Endodermal cell (in vitro differentiated cells): Measurements from ENCODE around the gene LARGE1. TPM values are rescaled to one million over a fixed set of nuclear protein-coding genes. Genes with fewer than 3 reads are reported as not detected.

Experiments
- DNase-seq: peaks from one replicate; pipeline ENCODE4 v3.0.0-alpha.2; 2017
- H3K27ac ChIP-seq: 2 replicates; pipeline ENCODE4 v1.5.1; 2013; ENCODE audit warnings: mild to moderate bottlenecking, low read depth, low read length, moderate library complexity
- H3K27me3 ChIP-seq: 2 replicates; pipeline ENCODE4 v1.6.1; 2013; ENCODE audit warnings: mild to moderate bottlenecking, low read length, moderate library complexity; ENCODE audit not compliant: insufficient read depth, control insufficient read depth, poor library complexity, severe bottlenecking
- H3K36me3 ChIP-seq: 2 replicates; pipeline ENCODE4 v1.7.0; 2013; ENCODE audit warnings: mild to moderate bottlenecking, low read length, moderate library complexity; ENCODE audit not compliant: control insufficient read depth, insufficient read depth
- H3K4me1 ChIP-seq: one replicate; pipeline ENCODE4 v1.7.0; 2013; ENCODE audit warnings: low read length; ENCODE audit not compliant: control insufficient read depth, insufficient read depth
- H3K4me3 ChIP-seq: 2 replicates; pipeline ENCODE4 v1.5.1; 2013; ENCODE audit warnings: mild to moderate bottlenecking, low read length, moderate library complexity
- H3K9ac ChIP-seq: 2 replicates; pipeline ENCODE4 v1.6.1; 2013; ENCODE audit warnings: mild to moderate bottlenecking, low read length, moderate library complexity; ENCODE audit not compliant: poor library complexity, severe bottlenecking; ENCODE audit errors: extremely low read depth
- H3K9me3 ChIP-seq: 2 replicates; pipeline ENCODE4 v1.6.1; 2013; ENCODE audit warnings: mild to moderate bottlenecking, low read length, moderate library complexity; ENCODE audit not compliant: control insufficient read depth
- H3K27ac Mint-ChIP-seq: 2 replicates; pipeline ENCODE4 v1.8.0; 2020; ENCODE audit warnings: mixed read lengths
- H3K27me3 Mint-ChIP-seq: 2 replicates; pipeline ENCODE4 v1.8.0; 2021; ENCODE audit warnings: mild to moderate bottlenecking, mixed read lengths; ENCODE audit not compliant: insufficient read depth
- H3K36me3 Mint-ChIP-seq: 2 replicates; pipeline ENCODE4 v1.8.0; 2020; ENCODE audit warnings: low read depth, mixed read lengths
- H3K4me1 Mint-ChIP-seq: 2 replicates; pipeline ENCODE4 v1.8.0; 2020; ENCODE audit warnings: mixed read lengths
- H3K4me3 Mint-ChIP-seq: 2 replicates; pipeline ENCODE4 v1.8.0; 2020; ENCODE audit warnings: mild to moderate bottlenecking, moderate library complexity, mixed read lengths
- H3K9me3 Mint-ChIP-seq: 2 replicates; pipeline ENCODE4 v1.8.0; 2020; ENCODE audit warnings: mild to moderate bottlenecking, mixed read lengths
- CTCF ChIP-seq: fragments of 200-600 bp; sonication (generic); conservative IDR thresholded peaks from 2 replicates; pipeline ENCODE4 v1.5.0; 2021; ENCODE audit warnings: antibody characterized with exemption, mild to moderate bottlenecking
- WGBS, 2 experiments: methylation state at CpG; one replicate each; pipeline versions ENCODE4 v1.1.5 to v1.1.7; 2013; ENCODE audit warnings: missing lambda C conversion rate in 2 of 2, mixed read lengths in 1 of 2; ENCODE audit not compliant: insufficient coverage in 1 of 2, insufficient read length in 1 of 2; 5-methylcytosine and 5-hydroxymethylcytosine counted together
- total RNA-seq, 2 donors: library from RNA; stranded (reverse); fragmentation: NEBNext Ultra II Directional in 1 of 2; extraction: Animal tissue kit (Norgen Biotek cat#: 25700) in 1 of 2; gene quantifications; 2 replicates in 1 of 2; 3 replicates in 1 of 2; pipeline ENCODE4 v1.2.1, GENCODE V29; 2021

LARGE1 gene
- total RNA-seq, 2 donors from 2014 or later, result 17.5 to 24.3 TPM

- H3K36me3 ChIP-seq, result no peaks in the 10 kb centered on the region
- Mint-ChIP-seq H3K9me3 (no peaks in the 10 kb centered on the region), H3K4me1 (peaks cover 11% of the 10 kb centered on the region), H3K4me3 (no peak overlapping the region), H3K27ac (no peak overlapping the region), H3K36me3 (no peaks in the 10 kb centered on the region), H3K27me3 (no peaks in the 10 kb centered on the region)
- no peak for TF ChIP-seq CTCF
- no peak overlapping the region for H3K27ac ChIP-seq
- no peaks in the 10 kb centered on the region for H3K27me3 ChIP-seq
- no peak for DNase-seq
- H3K9ac ChIP-seq, result no peak overlapping the region
- H3K4me3 ChIP-seq, result no peak overlapping the region
- H3K4me1 ChIP-seq, result no peaks in the 10 kb centered on the region
- H3K9me3 ChIP-seq, result no peaks in the 10 kb centered on the region
- WGBS, 2 experiments, result 86 to 96% methylated on average over 2 of the region's 2 CpGs
Observed at GRCh38 chr22:33275073-33275443, 645.2 kb downstream of the LARGE1 start.

GRCh38 chr22:33274214-33275072, 645.8 kb downstream of the LARGE1 start:
- peak; percentile 83 for TF ChIP-seq CTCF
- no peak overlapping the region for H3K27ac Mint-ChIP-seq
- no peaks in the 10 kb centered on the region for H3K27me3 ChIP-seq
- no peak overlapping the region for H3K4me3 ChIP-seq
- no peaks in the 10 kb centered on the region for H3K9me3 Mint-ChIP-seq
- H3K4me1 Mint-ChIP-seq, result peaks cover 11% of the 10 kb centered on the region
- no peak overlapping the region for H3K27ac ChIP-seq
- no peak overlapping the region for H3K4me3 Mint-ChIP-seq
- peak; percentile 88 for DNase-seq
- H3K27me3 Mint-ChIP-seq, result no peaks in the 10 kb centered on the region
- H3K9me3 ChIP-seq, result no peaks in the 10 kb centered on the region
- H3K9ac ChIP-seq, result no peak overlapping the region
- WGBS, 2 experiments, result 92 to 94% methylated on average over 16 to 20 of the region's 20 CpGs
- H3K36me3 Mint-ChIP-seq, result no peaks in the 10 kb centered on the region
- H3K4me1 ChIP-seq, result no peaks in the 10 kb centered on the region
- H3K36me3 ChIP-seq, result no peaks in the 10 kb centered on the region

DNA sequence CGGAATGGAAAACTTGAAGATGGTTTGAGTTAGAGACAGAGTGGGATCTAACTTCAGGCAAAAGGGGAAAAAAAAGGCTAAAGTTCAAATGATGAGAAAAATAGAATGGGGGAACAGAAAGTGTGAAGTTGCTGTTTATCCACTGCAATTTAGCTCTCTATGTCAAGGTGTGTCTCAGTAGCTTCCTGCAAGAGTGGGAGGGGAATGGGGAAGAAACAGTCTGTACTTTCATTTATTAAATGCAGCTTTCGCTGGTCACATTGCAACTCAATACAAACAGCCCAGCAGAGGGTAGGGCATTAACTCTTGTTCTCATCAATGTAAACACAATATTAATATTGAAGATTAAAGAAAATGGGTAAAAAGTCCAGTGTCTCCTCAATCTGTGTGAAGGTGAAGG, 647.4 kb downstream of the LARGE1 start:
- no peak overlapping the region for H3K27ac Mint-ChIP-seq
- Histone ChIP-seq H3K4me1 (no peaks in the 10 kb centered on the region), H3K36me3 (no peaks in the 10 kb centered on the region), H3K27me3 (no peaks in the 10 kb centered on the region), H3K9ac (no peak overlapping the region), H3K9me3 (no peaks in the 10 kb centered on the region), H3K4me3 (no peak overlapping the region), H3K27ac (no peak overlapping the region)
- H3K4me3 Mint-ChIP-seq, result no peak overlapping the region
- TF ChIP-seq CTCF, result no peak
- 90 to 100% methylated on average over 1 of the region's 2 CpGs for WGBS, 2 experiments
- H3K9me3 Mint-ChIP-seq, result no peaks in the 10 kb centered on the region
- DNase-seq, result no peak
- H3K4me1 Mint-ChIP-seq, result peaks cover 10% of the 10 kb centered on the region
- no peaks in the 10 kb centered on the region for H3K27me3 Mint-ChIP-seq
- no peaks in the 10 kb centered on the region for H3K36me3 Mint-ChIP-seq
